Smooth muscle cell (in vitro differentiated cells): ENCODE results near the gene PI4K2A. TPM values are rescaled to one million over a fixed set of nuclear protein-coding genes. Genes with fewer than 3 reads are reported as not detected.

ENCODE experiments used
- DNase-seq: peaks from one replicate; lab custom pipeline; 2025; ENCODE audit not compliant: unreplicated experiment; lab: John Stamatoyannopoulos, UW
- H2AFZ ChIP-seq: fragments of 200-600 bp; sonication (generic); 2 replicates; pipeline ENCODE4 v1.6.0; 2016; ENCODE audit warnings: antibody characterized with exemption, low read depth, mild to moderate bottlenecking
- H3F3A ChIP-seq: fragments of 200-600 bp; sonication (generic); 2 replicates; pipeline ENCODE4 v1.6.0; 2017; ENCODE audit warnings: antibody characterized with exemption, low read depth
- H3K27ac ChIP-seq: fragments of 200-600 bp; sonication (generic); 2 replicates; pipeline ENCODE4 v1.5.1; 2016; ENCODE audit warnings: low read depth, mild to moderate bottlenecking
- H3K27me3 ChIP-seq: fragments of 200-600 bp; sonication (generic); 2 replicates; pipeline ENCODE4 v1.6.1; 2016; ENCODE audit warnings: low read depth, mild to moderate bottlenecking
- H3K36me3 ChIP-seq: fragments of 200-600 bp; sonication (generic); 2 replicates; pipeline ENCODE4 v1.5.1; 2016; ENCODE audit warnings: low read depth
- H3K4me1 ChIP-seq: fragments of 200-600 bp; sonication (generic); 2 replicates; pipeline ENCODE4 v1.5.1; 2016; ENCODE audit warnings: low read depth
- H3K4me2 ChIP-seq: fragments of 200-600 bp; sonication (generic); 2 replicates; pipeline ENCODE4 v1.6.0; 2016; ENCODE audit warnings: mild to moderate bottlenecking
- H3K4me3 ChIP-seq: fragments of 200-600 bp; sonication (generic); 2 replicates; pipeline ENCODE4 v1.5.1; 2016; ENCODE audit warnings: mild to moderate bottlenecking
- H3K79me2 ChIP-seq: fragments of 200-600 bp; sonication (generic); 2 replicates; pipeline ENCODE4 v1.6.0; 2016; ENCODE audit warnings: low read depth, mild to moderate bottlenecking
- H3K9ac ChIP-seq: fragments of 200-600 bp; sonication (generic); 2 replicates; pipeline ENCODE4 v1.6.0; 2016; ENCODE audit warnings: low read depth
- H3K9me3 ChIP-seq: fragments of 200-600 bp; sonication (generic); replicated peaks from 2 replicates; pipeline ENCODE4 v1.5.1; 2016; ENCODE audit warnings: low read depth
- H4K20me1 ChIP-seq: fragments of 200-600 bp; sonication (generic); 2 replicates; pipeline ENCODE4 v1.6.0; 2016; ENCODE audit warnings: low read depth
- WGBS: methylation state at CpG from one replicate; pipeline ENCODE4 v1.1.7; 2016; ENCODE audit warnings: low lambda C conversion rate; 5-methylcytosine and 5-hydroxymethylcytosine counted together
- polyA plus RNA-seq: library from polyadenylated mRNA; unstranded; fragments of >200 nt; fragmentation: Nextera tagmentation; extraction: Ambion mirVana; gene quantifications from 2 replicates; pipeline ENCODE4 v1.2.1, GENCODE V29; 2016
- total RNA-seq: library from RNA; depleted of rRNA; stranded (reverse); fragments of >200 nt; gene quantifications from 2 replicates; pipeline ENCODE4 v1.2.3, GENCODE V29; 2014
- TF ChIP-seq, protein P1 (sequence below): fragments of 200-600 bp; sonication (generic); IDR thresholded peaks from 2 replicates; pipeline ENCODE4 v1.5.1; 2017; ENCODE audit warnings: borderline replicate concordance, mild to moderate bottlenecking, antibody characterized with exemption; ENCODE audit not compliant: insufficient read depth, poor library complexity, severe bottlenecking

Gene PI4K2A
- total and polyA plus RNA-seq, 2 experiments from 2014 or later = 20.8 to 21.0 TPM

DNA sequence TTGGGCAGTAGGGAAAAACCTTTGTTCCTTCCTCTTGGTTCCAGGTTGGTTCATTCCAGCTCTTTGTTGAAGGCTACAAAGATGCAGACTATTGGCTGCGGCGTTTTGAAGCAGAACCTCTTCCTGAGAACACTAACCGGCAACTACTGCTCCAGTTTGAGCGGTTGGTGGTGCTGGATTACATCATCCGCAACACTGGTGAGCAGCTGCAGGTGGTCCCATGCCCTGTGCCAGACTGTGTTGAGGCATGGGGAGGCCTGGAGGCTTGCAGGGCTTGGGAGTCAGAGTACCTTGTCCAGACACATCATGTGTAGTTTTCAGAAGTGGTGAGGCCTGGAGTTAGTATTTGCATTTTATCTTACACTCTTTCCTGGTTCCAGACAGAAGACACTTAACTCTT is 16.3 kb downstream of the PI4K2A start:
- H3K36me3 ChIP-seq = peaks cover 17% of the 10 kb centered on the region
- no peak overlapping the region for H3K27ac ChIP-seq
- no peak overlapping the region for H3K4me2 ChIP-seq
- H4K20me1 ChIP-seq = peaks cover 1% of the 10 kb centered on the region
- no peaks in the 10 kb centered on the region for H3K4me1 ChIP-seq
- DNase-seq = no peak
- no peaks in the 10 kb centered on the region for H3K27me3 ChIP-seq
- no peak overlapping the region for H3K9ac ChIP-seq
- peaks cover 5% of the 10 kb centered on the region for H3F3A ChIP-seq
- no peak overlapping the region for H3K4me3 ChIP-seq
- WGBS = 95% methylated on average over 5 of the region's 5 CpGs
- H3K79me2 ChIP-seq = peaks cover 9% of the 10 kb centered on the region
- no peak overlapping the region for H2AFZ ChIP-seq
- TF ChIP-seq, protein P1, sequence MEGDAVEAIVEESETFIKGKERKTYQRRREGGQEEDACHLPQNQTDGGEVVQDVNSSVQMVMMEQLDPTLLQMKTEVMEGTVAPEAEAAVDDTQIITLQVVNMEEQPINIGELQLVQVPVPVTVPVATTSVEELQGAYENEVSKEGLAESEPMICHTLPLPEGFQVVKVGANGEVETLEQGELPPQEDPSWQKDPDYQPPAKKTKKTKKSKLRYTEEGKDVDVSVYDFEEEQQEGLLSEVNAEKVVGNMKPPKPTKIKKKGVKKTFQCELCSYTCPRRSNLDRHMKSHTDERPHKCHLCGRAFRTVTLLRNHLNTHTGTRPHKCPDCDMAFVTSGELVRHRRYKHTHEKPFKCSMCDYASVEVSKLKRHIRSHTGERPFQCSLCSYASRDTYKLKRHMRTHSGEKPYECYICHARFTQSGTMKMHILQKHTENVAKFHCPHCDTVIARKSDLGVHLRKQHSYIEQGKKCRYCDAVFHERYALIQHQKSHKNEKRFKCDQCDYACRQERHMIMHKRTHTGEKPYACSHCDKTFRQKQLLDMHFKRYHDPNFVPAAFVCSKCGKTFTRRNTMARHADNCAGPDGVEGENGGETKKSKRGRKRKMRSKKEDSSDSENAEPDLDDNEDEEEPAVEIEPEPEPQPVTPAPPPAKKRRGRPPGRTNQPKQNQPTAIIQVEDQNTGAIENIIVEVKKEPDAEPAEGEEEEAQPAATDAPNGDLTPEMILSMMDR = no peak
- no peaks in the 10 kb centered on the region for H3K9me3 ChIP-seq

DNA sequence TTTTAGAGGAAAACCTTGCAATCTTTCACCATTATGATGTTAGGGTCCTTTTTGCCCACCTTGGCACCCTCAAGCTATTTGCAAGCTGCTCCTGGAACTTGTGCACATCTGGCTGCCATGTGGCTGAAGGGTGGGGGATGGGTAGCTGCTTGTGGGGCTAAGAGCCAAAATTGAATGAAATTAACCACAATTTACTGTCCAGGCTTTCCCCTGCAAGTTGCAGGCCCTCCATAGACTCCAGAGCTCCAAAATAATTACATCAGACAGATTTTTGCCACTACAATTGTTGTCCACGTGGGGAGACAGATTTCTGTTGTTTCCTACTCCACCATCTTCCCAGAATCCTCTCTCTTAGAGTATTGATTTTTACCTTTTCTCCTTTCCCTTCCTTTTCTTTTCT is 19.1 kb downstream of the PI4K2A start:
- Histone ChIP-seq H3K4me2 (no peak overlapping the region), H3K27me3 (no peaks in the 10 kb centered on the region), H3F3A (peaks cover 5% of the 10 kb centered on the region), H4K20me1 (peaks cover 5% of the 10 kb centered on the region), H3K36me3 (peaks cover 5% of the 10 kb centered on the region), H3K27ac (peak overlapping the region; percentile 9), H3K9ac (no peak overlapping the region), H2AFZ (no peak overlapping the region), H3K4me1 (no peaks in the 10 kb centered on the region), H3K4me3 (no peak overlapping the region), H3K79me2 (no peaks in the 10 kb centered on the region), H3K9me3 (no peaks in the 10 kb centered on the region)
- 44% methylated on average over 1 of the region's 1 CpG for WGBS
- TF ChIP-seq, protein P1 = no peak
- DNase-seq = no peak

DNA sequence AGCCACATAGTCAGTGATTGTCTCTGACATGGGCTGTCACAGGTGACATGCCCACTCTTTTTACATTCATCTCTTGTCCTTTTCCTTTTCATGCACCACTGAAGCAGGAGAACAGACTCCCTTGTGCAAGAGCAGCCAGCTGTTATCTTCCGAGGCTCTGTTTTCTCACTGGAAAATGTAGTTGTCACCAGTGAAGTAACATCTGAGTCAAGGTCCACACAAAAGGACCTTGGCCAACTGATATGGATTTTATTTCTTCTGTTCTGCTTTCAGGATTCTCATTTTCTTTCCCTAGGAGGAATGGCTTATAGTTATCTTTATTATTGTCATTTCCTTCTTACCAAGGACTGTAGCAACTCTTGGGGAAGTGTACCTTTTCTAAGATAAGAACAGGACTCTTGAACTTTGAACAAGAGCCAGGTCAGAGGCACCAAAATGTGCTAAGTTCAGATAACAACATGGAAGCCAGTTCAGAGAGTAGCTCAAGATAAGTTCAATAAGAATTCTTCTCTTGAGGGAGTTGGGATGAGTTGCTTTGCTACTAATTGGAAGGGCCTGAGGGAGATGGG is 23.9 kb downstream of the PI4K2A start:
- no peak overlapping the region for H3K4me2 ChIP-seq
- H3K9ac ChIP-seq = no peak overlapping the region
- H2AFZ ChIP-seq = no peak overlapping the region
- no peaks in the 10 kb centered on the region for H3K4me1 ChIP-seq
- no peaks in the 10 kb centered on the region for H3F3A ChIP-seq
- H4K20me1 ChIP-seq = peaks cover 5% of the 10 kb centered on the region
- peaks cover 11% of the 10 kb centered on the region for H3K36me3 ChIP-seq
- no peaks in the 10 kb centered on the region for H3K9me3 ChIP-seq
- H3K27ac ChIP-seq = no peak overlapping the region
- no peak overlapping the region for H3K4me3 ChIP-seq
- TF ChIP-seq, protein P1 = no peak
- no peaks in the 10 kb centered on the region for H3K27me3 ChIP-seq
- WGBS = 85% methylated on average over 1 of the region's 1 CpG
- H3K79me2 ChIP-seq = no peaks in the 10 kb centered on the region
- no peak for DNase-seq

DNA sequence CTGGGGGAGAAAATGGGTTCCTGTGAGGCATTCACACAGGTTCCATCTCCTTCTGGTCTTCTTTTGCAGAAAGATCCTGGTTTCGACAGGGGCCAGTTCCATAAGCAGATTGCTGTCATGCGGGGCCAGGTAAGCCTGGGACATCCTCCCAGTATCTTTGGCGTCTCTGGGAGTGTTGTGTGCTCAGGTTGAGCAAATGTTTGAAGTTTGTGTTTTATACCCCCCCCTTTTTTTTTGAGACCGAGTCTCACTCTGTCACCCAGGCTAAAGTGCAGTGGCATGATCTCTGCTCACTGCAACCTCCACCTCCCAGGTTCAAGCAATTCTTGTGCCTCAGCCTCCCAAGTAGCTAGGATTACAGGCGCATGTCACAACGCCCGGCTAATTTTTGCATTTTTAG is 26.5 kb downstream of the PI4K2A start:
- H3K4me1 ChIP-seq = no peaks in the 10 kb centered on the region
- 94% methylated on average over 7 of the region's 7 CpGs for WGBS
- DNase-seq = no peak
- H3F3A ChIP-seq = no peaks in the 10 kb centered on the region
- H3K27ac ChIP-seq = no peak overlapping the region
- H3K9me3 ChIP-seq = no peaks in the 10 kb centered on the region
- H3K9ac ChIP-seq = no peak overlapping the region
- H4K20me1 ChIP-seq = peaks cover 1% of the 10 kb centered on the region
- H3K27me3 ChIP-seq = no peaks in the 10 kb centered on the region
- no peak overlapping the region for H3K4me3 ChIP-seq
- no peak overlapping the region for H3K4me2 ChIP-seq
- H2AFZ ChIP-seq = no peak overlapping the region
- peaks cover 15% of the 10 kb centered on the region for H3K36me3 ChIP-seq
- no peaks in the 10 kb centered on the region for H3K79me2 ChIP-seq
- TF ChIP-seq, protein P1 = no peak
